A549 treated with AZD9567 at 1 μM for 4 hours (cell line): ENCODE measurements around the gene FBXO11. TPM values are rescaled to one million over a fixed set of nuclear protein-coding genes. Genes with fewer than 3 reads are reported as not detected.

Experiments
- total RNA-seq: library from RNA; stranded (reverse); fragments of 200-300 nt; extraction: Qiagen RNA extraction; gene quantifications from 5 replicates; pipeline ENCODE4 v1.2.3, GENCODE V29; 2022; ENCODE audit not compliant: insufficient read depth

FBXO11 gene
- 32.4 to 53.0 TPM (median 40.2 TPM) in 5 replicates for total RNA-seq

DNA sequence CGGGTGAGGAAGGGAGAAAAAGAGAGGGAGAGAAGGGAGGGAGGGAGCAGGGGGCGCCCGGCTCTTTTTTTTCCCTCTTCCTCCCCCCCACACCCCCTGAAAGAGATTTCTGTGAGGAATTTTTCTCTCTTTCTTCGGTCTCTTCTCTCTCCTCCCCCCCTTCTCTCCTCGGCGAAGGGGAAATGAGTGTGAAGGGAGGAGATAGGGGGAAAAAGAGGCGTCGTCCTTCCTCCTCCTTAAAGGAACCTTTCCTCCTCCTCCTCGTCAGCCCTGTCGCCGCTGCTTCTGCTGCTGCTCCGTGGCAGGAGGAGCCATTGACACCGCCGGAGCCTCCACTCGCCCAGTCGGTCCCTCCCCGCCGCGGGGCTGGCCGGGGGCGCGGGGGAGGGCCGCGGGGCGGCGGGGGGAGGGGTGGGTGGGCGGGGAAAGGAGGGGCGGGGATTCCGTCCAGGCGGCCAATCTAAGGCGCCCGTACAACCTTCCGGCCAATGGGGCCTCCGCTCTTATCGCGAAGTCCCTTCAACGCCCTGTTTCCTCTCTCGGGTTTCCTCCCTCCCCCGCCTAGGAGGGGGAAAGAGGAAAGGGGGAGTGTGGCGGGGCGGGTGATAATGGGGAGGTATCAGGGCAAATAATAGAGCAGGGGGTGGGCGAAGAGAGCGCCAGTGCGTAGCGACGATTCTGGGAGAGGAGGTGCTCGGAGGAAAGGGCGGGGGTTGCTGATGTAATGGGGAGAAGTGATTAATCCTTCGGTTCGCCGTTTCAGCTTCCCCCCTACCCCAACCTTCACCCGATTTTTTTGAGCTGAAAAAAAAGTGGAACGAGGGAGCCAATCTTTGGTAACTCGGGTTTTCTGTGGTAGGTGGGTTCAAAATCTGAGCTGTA is at the start of gene FBXO11:
Gene FBXO11 (minus strand): TSS at position 342 of the 882 bp plus-strand sequence. CDS start 778 bp downstream, outside the sequence.

GRCh38 chr2:47782671-47783485 is 123.4 kb downstream of the FBXO11 start, which contains the start of gene MSH6:
Gene MSH6, plus strand, starts transcription at chr2:47783145. Its CDS starts 89 bp downstream, at chr2:47783234.

Other genes starting within 250 kb of the FBXO11 start
- 81.0 to 94.6 TPM (median 85.5 TPM) in 5 replicates for gene MSH6, start 123.4 kb downstream of the FBXO11 start, total RNA-seq